T-helper 9 cell (primary cell): ENCODE data around the gene CCS.
"Not testable (repeated sequence)": the region's sequence is repeated elsewhere in the genome, so short reads cannot be mapped to it uniquely, and the experiment has no call there.

Experiments
- DNase-seq: peaks from one replicate; pipeline ENCODE4 v3.0.0-alpha.2; 2020

The CCS gene

DNA sequence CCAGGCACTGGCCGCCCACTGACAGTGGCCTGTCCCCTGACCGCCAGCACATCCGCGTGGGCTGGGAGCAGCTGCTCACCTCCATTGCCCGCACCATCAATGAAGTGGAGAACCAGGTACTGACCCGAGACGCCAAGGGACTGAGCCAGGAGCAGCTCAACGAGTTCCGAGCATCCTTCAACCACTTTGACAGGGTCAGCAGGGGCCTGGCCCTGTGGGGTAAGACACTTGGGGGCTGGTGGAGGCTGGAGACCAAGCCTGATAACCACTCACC, 31.1 kb upstream of the CCS start:
- no peak for DNase-seq

DNA sequence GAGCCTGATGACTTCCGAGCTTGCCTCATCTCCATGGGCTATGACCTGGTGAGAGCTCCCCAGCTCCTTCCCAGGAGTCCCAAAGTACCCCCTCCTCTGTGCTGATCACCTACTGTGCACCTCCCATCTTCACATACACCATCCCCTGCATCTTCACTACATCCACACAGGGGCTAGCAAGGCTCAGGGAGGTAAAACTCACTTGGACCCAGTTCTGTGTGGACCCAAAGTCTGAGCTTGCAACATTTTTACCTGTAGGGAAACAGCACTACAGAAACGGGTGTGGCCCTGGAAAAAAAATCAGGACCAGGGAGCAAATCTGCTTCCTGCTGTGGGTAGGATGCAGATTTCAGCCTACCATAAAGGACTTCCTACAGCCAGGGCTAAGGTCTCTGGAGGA, 30.7 kb upstream of the CCS start:
- DNase-seq = no peak

DNA sequence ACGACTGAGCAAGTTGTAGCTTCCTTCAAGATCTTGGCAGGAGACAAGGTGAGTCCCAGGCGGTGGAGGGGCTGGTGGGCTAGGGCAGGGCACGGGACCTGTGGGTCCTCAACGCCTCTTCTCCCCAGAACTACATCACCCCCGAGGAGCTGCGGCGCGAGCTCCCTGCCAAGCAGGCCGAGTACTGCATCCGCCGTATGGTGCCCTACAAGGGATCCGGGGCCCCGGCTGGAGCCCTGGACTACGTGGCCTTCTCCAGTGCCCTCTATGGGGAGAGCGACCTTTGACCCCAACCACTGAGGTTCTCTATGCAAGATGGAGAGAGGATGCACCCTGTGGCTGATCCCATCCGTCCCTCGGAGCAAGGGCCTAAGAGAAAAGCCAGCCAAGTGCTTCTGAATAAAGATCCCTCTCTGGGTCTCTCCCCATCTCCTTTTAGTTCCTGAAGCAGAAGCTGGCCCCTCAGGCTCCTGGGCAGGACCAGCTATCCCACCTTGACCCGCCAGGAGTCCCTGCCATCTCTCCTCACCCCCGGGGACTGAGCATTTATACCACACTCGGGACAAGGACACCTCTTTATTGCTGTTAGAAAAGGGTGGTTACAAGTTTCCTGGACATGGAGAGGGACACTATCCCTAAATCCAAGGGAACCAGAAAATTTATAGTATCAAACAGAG, 29.9 kb upstream of the CCS start:
- DNase-seq = no peak

DNA sequence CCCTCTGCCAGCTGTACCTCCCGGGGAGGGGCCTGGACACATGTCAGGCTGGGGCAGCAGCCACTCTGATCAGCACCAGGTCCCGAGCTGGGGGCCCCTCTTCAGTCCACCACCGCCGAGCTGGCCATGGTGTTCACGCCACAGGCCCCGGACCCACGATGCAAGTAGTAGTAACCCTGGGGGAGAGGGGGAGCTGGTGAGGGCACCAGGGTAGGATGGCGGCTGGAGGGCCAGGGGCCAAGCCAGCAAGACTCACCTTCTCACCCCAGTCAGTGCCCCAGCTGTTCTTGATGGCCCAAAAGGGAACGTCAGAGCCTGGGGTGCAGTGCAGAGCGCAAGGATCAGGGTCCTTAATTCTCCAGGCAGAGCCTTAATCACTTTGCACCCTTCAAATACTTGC, 29.2 kb upstream of the CCS start:
- no peak for DNase-seq

DNA sequence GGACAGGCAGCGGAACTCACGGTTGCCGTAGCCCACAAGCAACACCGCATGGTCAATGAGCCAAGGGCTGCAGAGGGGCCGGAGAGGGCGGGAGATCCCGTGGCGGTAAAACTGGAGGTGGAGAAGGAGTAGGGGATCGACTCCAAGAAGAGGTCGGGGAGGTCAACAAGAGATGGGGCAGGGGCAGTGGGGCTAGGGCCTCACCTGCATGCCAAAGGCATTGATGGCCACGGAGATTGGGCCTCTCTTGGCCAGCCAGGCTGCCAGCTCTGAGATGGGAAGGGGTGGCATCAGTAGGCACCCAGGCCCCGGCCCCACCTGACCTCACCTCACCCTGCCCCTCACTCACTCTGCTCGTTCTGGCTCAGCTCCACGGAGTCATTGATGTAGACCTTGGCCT, 28.4 kb upstream of the CCS start:
- DNase-seq = no peak

DNA sequence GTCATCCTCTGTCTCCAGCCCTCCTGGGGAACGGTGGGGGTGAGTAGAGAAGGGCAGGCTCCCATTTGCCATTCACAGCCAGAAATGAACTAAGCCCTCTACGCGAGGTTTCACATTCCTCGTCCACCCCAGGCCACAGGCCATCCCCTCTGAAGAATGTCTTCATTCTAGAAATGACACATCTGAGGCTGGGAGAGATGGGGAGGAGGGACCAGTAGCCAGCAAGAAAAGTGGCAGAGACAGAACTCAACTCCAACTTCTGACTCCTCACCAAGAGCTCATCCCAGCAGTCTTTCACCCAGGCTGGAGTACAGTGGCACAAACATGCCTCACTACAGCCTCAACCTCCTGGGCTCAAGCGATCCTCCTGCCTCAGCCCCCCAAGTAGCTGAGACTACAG, 28.0 kb upstream of the CCS start:
- DNase-seq = no peak

DNA sequence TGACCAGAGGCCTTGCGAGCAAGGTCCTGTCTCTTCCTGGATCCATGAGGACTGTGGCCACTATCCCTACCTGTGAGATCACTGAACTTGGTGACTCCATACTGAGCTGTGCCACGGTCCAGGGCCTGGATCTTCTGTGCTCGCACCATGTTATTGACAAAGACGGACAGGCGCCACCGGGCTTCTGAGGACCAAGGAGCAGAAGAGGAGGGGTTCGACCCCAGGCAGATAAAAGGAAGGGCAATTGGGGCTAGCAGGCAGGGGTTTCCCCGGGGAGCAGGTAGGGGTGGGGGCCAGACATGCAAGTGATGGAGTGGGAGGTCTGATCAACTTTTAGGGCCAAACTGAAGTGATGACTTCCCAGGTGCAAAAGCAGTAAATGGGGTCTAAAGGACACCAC, 26.8 kb upstream of the CCS start:
- no peak for DNase-seq

DNA sequence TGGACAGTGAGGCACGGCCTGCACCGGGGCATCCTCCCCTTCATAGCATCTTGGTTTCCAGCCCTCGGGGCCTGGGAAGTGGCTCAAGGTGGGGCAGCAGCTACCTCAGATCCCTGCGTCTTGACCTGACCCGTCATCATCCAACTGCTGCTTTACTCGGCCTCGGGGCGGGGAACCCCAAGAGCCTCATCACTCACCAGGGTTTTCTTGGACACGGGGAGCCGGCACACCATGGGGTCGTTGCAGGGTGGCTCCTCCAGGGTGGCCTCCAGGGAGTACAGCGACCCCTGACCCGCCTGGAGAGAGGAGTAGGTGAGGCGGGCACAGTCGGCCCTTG, 25.2 kb upstream of the CCS start:
- DNase-seq = no peak

DNA sequence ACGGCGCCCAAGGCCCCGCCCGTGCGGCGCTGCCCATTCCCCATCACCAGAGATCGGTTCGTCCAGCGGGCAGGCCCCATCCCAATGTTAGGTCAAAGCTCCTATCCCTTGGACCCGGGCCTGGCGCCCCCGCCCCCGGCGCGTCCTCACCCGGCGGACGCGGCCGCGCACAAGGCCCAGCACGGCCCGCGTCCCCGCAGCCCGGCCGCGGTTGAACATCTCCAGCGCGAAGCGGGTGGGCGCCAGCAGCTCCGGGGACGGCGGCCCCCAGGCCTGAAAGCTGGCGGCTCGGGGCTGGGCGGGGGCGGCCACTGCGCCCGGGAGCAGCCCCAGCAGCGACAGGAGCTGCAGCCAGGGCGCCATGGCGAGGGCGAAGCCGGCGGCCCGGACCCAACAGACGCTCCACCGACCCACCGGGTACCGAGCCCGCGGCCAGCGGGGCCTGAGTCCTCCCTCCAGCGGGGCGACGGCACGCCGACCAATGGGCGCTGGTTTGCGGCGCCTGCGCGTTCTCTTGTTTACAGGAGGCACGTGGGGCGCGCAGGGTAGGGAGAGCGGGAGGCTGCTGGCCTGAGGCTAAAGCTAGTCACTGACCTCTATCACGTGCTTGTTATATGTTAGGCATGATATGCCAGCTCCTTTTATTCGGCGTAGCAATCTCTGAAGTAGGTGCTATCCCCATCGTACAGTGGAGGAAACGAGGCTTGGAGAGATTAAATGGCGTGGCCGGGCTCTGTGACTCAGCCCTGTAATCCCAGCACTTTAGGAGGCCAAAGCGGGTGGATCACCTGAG, 24.7 kb upstream of the CCS start, which contains the start of gene CTSF:
TSS of gene CTSF (minus strand) at position 483 of the 793 bp plus-strand sequence. CDS start at position 363, 120 bp downstream.
- peak; percentile 58 for DNase-seq

DNA sequence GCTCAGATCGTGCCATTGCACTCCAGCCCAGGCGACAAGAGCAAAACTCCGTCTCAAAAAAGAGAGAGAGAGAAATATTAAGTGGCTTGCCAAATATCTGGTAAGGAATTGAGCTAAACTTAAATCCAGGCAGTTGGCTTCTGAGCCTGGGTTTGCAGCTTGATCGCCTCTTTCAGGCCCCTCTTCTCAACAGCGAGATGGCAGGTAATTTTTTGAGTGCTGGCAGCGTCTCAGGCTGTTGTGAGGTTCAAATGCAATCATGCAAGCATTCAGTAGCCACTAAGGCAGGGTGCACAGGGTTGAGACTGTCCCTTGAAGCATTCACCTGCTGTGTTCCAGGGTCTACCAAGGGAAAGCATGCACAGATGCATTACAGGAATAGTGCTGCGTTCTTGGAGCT, 23.9 kb upstream of the CCS start:
- no peak for DNase-seq

DNA sequence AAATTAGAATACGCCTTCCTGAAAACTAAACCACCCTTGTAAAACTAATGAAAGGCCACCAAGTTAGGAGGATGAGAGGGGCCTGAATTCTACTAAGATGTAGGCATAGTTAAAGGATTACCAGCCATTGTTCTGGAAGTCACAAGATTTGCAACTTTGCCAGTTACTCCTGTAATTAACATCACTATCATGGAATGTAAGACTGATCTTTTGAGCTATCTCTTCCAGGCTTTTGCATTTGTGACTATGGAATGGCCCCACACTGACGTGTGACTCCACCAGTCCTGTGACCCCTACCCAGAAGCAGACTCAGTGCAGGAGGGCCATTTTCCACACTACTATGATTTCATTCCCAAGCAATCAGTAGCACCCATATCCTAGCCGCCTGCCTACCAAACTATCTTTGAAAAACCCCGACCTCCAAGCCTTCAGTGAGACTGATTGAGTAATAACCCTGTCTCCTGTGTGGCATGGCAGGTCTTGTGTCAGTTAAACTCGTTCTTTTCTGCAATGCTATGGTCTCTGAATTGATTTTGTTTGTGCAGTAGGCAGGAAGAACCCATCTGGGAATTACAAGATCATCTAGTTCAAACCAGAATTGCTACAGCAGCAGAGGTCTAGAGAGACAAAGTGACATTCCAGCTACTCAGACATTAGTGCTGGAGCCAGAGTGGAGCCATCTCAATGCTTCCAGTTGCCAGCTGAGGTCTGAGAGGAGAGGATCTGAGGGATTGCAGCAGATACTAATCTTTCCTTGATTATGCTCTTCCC, 22.7 kb upstream of the CCS start:
- DNase-seq = no peak

DNA sequence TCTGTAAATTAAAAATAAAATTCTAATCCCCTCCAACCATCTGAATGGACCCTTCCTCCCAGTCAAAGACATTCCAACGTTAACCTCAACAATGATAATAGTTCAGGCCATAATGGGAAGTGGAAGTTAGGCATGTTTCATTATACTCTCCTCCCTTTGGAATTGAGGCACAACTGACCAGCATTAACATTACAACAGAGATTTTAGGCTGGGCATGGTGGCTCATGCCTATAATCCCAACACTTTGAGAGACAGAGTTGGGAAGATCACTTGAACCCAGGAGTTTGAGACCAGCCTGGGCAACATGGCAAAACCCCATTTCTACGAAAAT, 22.2 kb upstream of the CCS start:
- no peak for DNase-seq

DNA sequence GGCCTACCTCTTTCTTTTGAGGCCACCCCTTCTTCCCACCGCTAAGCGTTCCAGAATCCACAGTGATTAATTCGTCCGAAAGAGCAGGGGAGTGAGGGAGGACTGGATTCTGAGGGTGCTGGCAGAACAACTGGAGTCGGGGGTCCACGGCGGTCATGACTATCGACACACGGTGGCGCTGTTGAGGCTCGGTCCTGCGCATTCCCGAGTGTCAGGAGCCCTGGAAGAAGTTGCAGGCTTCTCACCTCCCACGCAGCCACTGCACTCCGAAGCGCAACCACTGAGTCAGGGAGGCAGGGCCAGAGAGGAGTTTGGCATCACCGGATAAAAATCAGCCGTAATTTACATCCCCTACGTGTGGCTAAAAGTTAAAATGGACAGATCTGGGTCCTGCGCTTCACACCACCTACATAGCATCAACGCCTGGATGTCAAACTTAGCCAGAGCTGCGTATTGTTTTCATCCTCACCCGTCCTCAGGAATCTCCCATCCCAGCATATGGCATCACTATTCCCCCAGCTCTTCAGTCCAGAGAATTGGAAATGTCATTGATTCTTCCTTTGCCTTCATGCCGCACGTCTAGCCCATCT, 13.9 kb upstream of the CCS start:
- DNase-seq = peak; percentile 83

DNA sequence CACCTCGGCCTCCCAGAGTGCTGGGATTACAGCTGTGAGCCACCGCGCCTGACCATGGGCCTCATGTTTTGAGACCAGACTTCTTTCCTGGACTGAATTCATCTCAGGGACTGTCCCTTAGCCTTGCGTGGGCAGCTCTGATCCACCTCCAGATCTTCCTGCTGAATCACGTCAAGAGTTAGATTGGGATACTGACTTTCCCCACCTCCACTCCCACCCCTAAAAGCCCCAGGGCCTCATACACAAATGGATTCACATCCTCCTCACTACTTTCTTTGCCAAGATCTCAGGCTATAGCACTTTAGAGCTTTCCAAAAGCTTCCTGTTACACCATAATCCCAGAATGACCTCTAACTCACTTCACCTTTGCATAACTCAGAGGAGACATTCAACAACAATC, 12.2 kb upstream of the CCS start:
- no peak for DNase-seq

DNA sequence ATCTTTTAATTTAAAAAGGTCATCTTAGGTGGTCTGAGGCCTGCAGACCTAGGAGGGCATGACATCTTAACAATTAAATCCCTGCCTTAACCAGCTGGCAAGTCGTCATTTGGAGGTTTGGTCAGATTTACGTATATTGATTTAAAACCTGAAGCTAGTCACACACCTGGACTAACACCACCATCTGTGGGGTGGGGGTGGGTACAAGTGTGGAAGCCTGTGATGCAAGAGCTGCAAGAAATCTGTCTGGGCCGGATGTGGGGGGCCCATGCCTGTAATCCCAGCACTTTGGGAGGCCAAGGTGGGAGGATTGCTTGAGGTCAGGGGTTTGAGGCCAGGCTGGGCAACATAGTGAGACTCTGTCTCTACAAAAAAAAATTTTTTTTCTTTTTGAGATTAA, 11.7 kb upstream of the CCS start:
- no peak for DNase-seq

DNA sequence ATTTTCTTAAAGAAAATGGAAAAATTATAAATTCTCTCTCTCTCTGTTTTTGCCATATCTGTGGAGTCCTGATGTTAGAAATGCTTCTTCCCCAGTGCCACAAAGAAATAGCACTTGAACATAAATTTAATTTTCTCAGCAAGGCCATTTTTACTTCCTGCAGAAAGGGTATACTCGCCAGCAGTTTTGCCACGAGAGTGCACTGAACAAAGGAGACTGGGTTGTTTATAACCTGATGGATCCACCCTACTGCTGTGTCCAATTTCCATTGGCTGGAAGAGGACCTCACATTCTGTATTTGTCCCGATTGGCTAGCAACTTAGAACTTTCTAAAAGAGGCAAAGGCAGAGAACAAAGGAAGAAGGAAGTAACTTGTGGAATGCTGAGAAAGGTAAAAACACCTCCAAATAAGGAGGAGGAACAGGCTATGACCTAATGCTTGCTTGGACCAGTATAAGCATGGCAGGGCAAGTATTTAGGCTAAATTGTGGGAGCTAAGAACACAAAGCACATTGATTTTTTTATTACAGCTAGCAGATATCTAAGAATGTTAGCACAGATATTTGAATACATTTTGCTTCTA, 10.3 kb upstream of the CCS start:
- not testable (repeated sequence) for DNase-seq

DNA sequence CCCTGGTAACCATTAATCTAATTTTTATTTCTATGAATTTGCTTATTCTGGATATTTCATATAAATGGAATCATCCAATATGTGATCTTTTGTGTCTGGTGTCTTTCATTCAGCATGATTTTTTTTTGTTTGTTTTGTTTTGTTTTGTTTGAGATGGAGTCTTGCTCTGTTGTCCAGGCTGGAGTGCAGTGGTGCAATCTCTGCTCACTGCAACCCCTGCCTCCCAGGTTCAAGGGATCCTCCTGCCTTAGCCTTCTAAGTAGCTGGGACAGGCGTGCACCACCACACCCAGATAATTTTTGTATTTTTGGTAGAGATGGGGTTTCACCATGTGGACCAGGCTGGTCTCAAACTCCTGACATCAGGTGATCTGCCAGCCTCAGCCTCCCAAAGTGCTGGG, 7.5 kb upstream of the CCS start:
- not testable (repeated sequence) for DNase-seq

DNA sequence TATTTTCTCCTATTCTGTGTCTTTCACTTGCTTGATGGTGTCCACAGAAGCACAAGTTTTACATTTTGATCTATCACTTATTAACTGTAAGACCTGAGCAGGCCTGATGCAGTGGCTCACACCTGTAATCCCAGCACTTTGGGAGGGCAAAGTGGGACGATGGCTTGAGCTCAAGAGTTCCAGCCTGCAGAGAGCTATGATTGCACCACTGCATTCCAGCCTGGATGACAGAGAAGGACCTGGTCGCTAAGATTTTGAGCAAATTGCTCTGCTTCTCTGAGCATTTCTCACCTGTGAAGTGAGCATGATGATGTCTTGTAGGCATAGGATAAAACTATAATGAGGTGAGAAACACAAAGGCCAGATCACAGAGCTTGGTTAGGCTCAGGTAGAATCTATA, 6.8 kb upstream of the CCS start:
- no peak for DNase-seq

DNA sequence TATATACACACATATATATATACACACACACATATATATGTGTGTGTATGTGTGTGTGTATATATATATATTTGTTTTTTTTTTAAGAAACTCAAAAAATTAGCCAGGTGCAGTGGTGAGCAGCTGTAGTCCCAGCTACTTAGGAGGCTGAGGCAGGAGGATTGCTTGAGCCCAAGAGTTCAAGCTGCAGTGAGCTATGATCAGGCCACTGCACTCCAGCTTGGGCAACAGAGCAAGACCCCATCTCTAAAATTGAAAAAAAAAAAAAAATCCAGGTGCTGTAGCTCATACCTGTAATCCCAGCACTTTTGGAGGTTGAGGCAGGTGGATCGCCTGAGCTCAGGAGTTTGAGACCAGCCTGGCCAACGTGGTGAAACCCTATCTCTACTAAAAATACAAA, 3.7 kb upstream of the CCS start:
- not testable (repeated sequence) for DNase-seq

DNA sequence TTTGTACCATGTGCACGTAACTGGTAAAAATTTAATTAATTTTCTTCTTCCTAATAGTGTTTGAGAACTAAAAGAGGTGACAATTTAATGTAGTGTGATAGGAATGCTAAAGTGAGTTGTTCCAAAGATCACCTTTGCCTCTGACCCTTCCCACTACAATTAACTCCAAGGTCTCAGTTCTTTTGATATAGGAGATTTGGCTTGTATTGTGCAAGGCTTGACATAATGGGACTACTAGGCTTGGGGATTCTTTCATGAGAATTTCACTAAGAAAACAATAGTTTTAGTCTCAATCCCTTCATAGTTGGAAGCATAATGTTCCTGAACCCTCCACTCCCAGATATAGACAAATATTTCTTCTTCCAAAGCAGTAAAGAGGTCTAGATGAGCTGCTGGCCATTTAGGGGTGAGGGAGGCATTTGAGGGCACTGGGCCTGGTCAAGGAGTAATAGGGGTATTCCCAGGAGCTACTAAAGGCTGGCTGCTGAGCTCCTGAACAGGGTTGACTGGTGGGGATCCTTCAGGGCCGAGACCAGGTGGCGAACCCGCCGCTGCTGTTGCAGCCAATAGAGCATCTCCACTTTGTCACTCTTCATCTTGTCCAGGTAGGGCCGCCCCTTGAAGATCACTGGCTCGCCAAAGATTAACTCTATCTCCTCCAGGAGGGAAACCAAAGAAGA, 2.8 kb upstream of the CCS start:
- no peak for DNase-seq

DNA sequence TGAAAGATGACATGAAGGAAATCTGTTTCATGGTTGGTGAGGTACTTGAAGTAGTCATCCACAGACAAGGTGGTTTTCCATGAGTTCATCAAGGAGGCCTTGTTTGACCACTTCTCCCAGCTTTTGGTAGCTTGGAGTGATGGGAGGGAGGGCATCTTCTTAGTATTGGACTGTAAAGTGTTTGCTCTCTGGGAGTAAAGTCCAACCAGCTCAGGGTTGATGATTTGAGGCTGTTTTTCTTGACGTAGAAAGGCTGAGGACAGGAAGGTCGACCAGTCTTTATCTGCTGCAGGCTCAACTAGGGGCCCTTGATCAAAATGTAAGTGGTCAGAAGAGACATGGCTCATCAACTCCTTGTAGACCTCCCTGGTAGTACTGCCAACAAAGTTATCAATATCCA, 1.8 kb upstream of the CCS start:
- DNase-seq = no peak

DNA sequence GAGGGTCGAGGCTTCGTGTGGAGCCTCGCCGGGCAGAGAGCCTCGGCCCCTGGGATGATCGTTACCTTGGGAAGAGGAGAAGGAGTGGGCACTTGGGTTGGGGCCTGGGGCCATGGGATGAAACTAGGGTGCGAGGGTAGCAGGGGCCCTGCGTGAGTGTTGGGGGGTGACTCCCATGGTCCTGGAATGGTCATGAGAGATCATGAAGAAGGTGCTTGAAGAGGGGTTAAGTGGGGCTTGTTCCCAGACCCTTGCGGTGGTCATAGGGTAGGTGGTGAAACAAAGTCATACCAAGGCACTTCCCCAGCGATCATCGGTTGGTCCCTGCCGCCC, 284 bp downstream of the CCS start:
- no peak for DNase-seq

DNA sequence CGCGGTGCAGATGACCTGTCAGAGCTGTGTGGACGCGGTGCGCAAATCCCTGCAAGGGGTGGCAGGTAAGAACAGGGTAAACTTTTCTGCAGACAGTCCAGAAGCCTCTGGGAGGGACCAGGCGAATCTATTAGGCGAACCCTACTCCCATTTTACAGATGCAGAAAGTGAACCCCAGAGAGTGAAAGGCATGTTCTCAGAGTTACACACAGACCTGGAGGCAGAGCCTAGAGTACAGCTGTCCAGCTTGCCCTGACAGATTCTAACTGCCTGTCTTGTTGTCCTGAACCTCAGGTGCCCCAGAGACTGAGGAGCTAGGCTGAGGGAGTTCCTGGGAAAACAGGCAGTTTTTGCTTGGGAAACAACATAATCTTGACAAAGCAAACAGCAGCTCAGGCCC, 665 bp downstream of the CCS start:
- no peak for DNase-seq
